Esophagus muscularis mucosa (tissue), 3 donors: ENCODE data around the gene AQP11.
A peak's percentile ranks its signal among the peaks of the same experiment; 100 is the strongest.

Experiments
- CTCF ChIP-seq, 3 experiments: fragments of 200-600 bp in 2 of 3; fragments of 450-650 bp in 1 of 3; sonication (generic) in 2 of 3; IDR thresholded peaks; one replicate each; pipeline ENCODE4 v1.5.1; 2017 to 2019; ENCODE audit warnings: antibody characterized with exemption in 3 of 3, mild to moderate bottlenecking in 2 of 3, moderate library complexity in 1 of 3
- POLR2A ChIP-seq: fragments of 450-650 bp; IDR thresholded peaks from one replicate; pipeline ENCODE4 v1.6.1; 2017; ENCODE audit warnings: antibody characterized with exemption, moderate library complexity, mild to moderate bottlenecking, low read depth
- POLR2AphosphoS5 ChIP-seq, 2 donors: sonication (generic); formaldehyde crosslinking; IDR thresholded peaks; one replicate each; pipeline ENCODE4 v1.6.1; 2017; ENCODE audit warnings: antibody characterized with exemption in 2 of 2

- TF ChIP-seq CTCF (IDR thresholded peaks at IDR 0.05) (no peak), POLR2AphosphoS5 (IDR thresholded peaks at IDR 0.05) (peak in 1 of 2 donors; percentile 15), POLR2A (no peak)
Observed at GRCh38 chr11:77589181-77589520, 602 bp upstream of the AQP11 start.
